Activated CD8-positive, alpha-beta T cell treated with anti-CD3 and anti-CD28 coated beads for 36 hours (primary cell): ENCODE results near the gene APBB2. TPM values are rescaled to one million over a fixed set of nuclear protein-coding genes. Genes with fewer than 3 reads are reported as not detected.
"Not testable (repeated sequence)": the region's sequence is repeated elsewhere in the genome, so short reads cannot be mapped to it uniquely, and the experiment has no call there.

Source experiments
- ATAC-seq: fragments of 200-7000 bp; cut with Tn5 transposase; one replicate; pipeline ENCODE4 v1.10.0; 2021; ENCODE audit warnings: mild to moderate bottlenecking, moderate library complexity
- CTCF ChIA-PET: fragments of 350-600 bp; sonication (Branson Sonifier 250); formaldehyde crosslinking; loops from one replicate; lab custom pipeline; 2021; ENCODE audit warnings: antibody characterized with exemption; lab: Charles Lee
- POLR2A ChIA-PET: fragments of 350-600 bp; sonication (Branson Sonifier 250); formaldehyde crosslinking; loops from one replicate; lab custom pipeline; 2021; ENCODE audit warnings: antibody characterized with exemption; lab: Charles Lee
- DNase-seq: peaks from one replicate; pipeline ENCODE4 v3.0.0-alpha.2; 2020
- H3K27ac Mint-ChIP-seq: one replicate; pipeline ENCODE4 v1.8.0; 2021; ENCODE audit warnings: mild to moderate bottlenecking, mixed read lengths
- H3K27me3 Mint-ChIP-seq: one replicate; pipeline ENCODE4 v1.8.0; 2021; ENCODE audit warnings: mixed read lengths
- H3K36me3 Mint-ChIP-seq: one replicate; pipeline ENCODE4 v1.8.0; 2021; ENCODE audit warnings: low read depth, mixed read lengths
- H3K4me1 Mint-ChIP-seq: one replicate; pipeline ENCODE4 v1.8.0; 2021; ENCODE audit warnings: low read depth, mixed read lengths
- H3K4me3 Mint-ChIP-seq: one replicate; pipeline ENCODE4 v1.8.0; 2021; ENCODE audit warnings: mild to moderate bottlenecking, moderate library complexity, mixed read lengths
- H3K9me3 Mint-ChIP-seq: one replicate; pipeline ENCODE4 v1.8.0; 2021; ENCODE audit warnings: mixed read lengths
- CTCF ChIP-seq: fragments of 200-600 bp; IDR thresholded peaks from one replicate; pipeline ENCODE4 v1.8.0; 2022; ENCODE audit warnings: antibody characterized with exemption, mild to moderate bottlenecking
- intact Hi-C: fragments of 100-400 bp; cut with micrococcal nuclease; formaldehyde crosslinking; loops from one replicate; pipeline ENCODE4 v1.10.0; 2022
- total RNA-seq, 2 experiments: library from RNA; stranded (reverse); gene quantifications; one replicate each; pipeline ENCODE4 v1.2.3, GENCODE V29; 2021

APBB2 gene
- total RNA-seq, 2 experiments from 2014 or later, result 0.89 to 2.3 TPM

- ChIA-PET CTCF (no interaction called here), POLR2A (no interaction called here)
- Mint-ChIP-seq H3K36me3 (no peaks in the 10 kb centered on the region), H3K27me3 (no peaks in the 10 kb centered on the region), H3K9me3 (no peaks in the 10 kb centered on the region), H3K27ac (no peak overlapping the region), H3K4me1 (no peaks in the 10 kb centered on the region), H3K4me3 (no peak overlapping the region)
- DNase-seq, result no peak
- no peak for ATAC-seq
- no peak for TF ChIP-seq CTCF
- intact Hi-C loops, result no loop called here
Observed at GRCh38 chr4:41064953-41065352, 149.4 kb downstream of the APBB2 start.

- no peaks in the 10 kb centered on the region for H3K4me1 Mint-ChIP-seq
- H3K27ac Mint-ChIP-seq, result no peak overlapping the region
- H3K4me3 Mint-ChIP-seq, result no peak overlapping the region
- ATAC-seq (no peak), DNase-seq (no peak)
- H3K9me3 Mint-ChIP-seq, result no peaks in the 10 kb centered on the region
- no peak for TF ChIP-seq CTCF
- ChIA-PET POLR2A (interaction anchor here (0.6 to 1.0 kb wide), 2 partner anchors 11 to 64 kb away, joined by 3 read pairs; no protein-coding TSS in a partner anchor), CTCF (no interaction called here)
- intact Hi-C loops, result no loop called here
- H3K27me3 Mint-ChIP-seq, result no peaks in the 10 kb centered on the region
- no peaks in the 10 kb centered on the region for H3K36me3 Mint-ChIP-seq
Observed at GRCh38 chr4:41061482-41062185, 152.7 kb downstream of the APBB2 start.

- no peak for ATAC-seq
- Mint-ChIP-seq H3K9me3 (no peaks in the 10 kb centered on the region), H3K36me3 (no peaks in the 10 kb centered on the region), H3K4me1 (no peaks in the 10 kb centered on the region), H3K27ac (no peak overlapping the region), H3K4me3 (no peak overlapping the region), H3K27me3 (peaks cover 3% of the 10 kb centered on the region)
- DNase-seq, result no peak
- intact Hi-C loops, result no loop called here
- ChIA-PET POLR2A (no interaction called here), CTCF (no interaction called here)
- no peak for TF ChIP-seq CTCF
Observed at GRCh38 chr4:41060352-41061334, 153.7 kb downstream of the APBB2 start.

GRCh38 chr4:41059411-41059810, 154.9 kb downstream of the APBB2 start:
- not testable (repeated sequence) for H3K27me3 Mint-ChIP-seq

GRCh38 chr4:41058426-41058825, 155.9 kb downstream of the APBB2 start:
- ATAC-seq, result no peak
- no peak for TF ChIP-seq CTCF
- no peak for DNase-seq
- no peaks in the 10 kb centered on the region for H3K4me1 Mint-ChIP-seq
- CTCF ChIA-PET, result no interaction called here
- H3K36me3 Mint-ChIP-seq, result no peaks in the 10 kb centered on the region
- H3K9me3 Mint-ChIP-seq, result no peaks in the 10 kb centered on the region
- intact Hi-C loops, result no loop called here
- no peak overlapping the region for H3K27ac Mint-ChIP-seq
- POLR2A ChIA-PET, result no interaction called here
- H3K4me3 Mint-ChIP-seq, result no peak overlapping the region
- H3K27me3 Mint-ChIP-seq, result peaks cover 5% of the 10 kb centered on the region

More at GRCh38 chr4:41059411-41059810, 154.9 kb downstream of the APBB2 start:
- intact Hi-C loops, H3K4me3 Mint-ChIP-seq, H3K4me1 Mint-ChIP-seq, ATAC-seq, CTCF ChIA-PET, H3K27ac Mint-ChIP-seq, POLR2A ChIA-PET, H3K9me3 Mint-ChIP-seq, H3K36me3 Mint-ChIP-seq, DNase-seq: not testable (repeated sequence)
